Activated CD8-positive, alpha-beta memory T cell treated with anti-CD3 and anti-CD28 coated beads for 1 hour (primary cell): ENCODE measurements around the gene BIRC2.
A peak's percentile ranks its signal among the peaks of the same experiment; 100 is the strongest.
"Not testable (repeated sequence)": the region's sequence is repeated elsewhere in the genome, so short reads cannot be mapped to it uniquely, and the experiment has no call there.

Source experiments
- DNase-seq, 2 donors: peaks; one replicate each; pipeline ENCODE4 v3.0.0-alpha.2; 2020; ENCODE audit warnings: low read depth in 1 of 2; ENCODE audit errors: extremely low read depth in 1 of 2

BIRC2 gene

GRCh38 chr11:102322560-102322959, 24.5 kb upstream of the BIRC2 start:
- no peak for DNase-seq

- DNase-seq: no peak
Measured at GRCh38 chr11:102323542-102324251, 23.3 kb upstream of the BIRC2 start.

GRCh38 chr11:102325088-102325487, 21.9 kb upstream of the BIRC2 start:
- DNase-seq: no peak

GRCh38 chr11:102328748-102329147, 18.3 kb upstream of the BIRC2 start:
- DNase-seq: no peak

GRCh38 chr11:102330231-102330630, 16.8 kb upstream of the BIRC2 start:
- DNase-seq: no peak

- no peak for DNase-seq
Measured at GRCh38 chr11:102331341-102331740, 15.7 kb upstream of the BIRC2 start.

GRCh38 chr11:102332611-102332994, 14.4 kb upstream of the BIRC2 start:
- DNase-seq: no peak

GRCh38 chr11:102338479-102339010, 8.5 kb upstream of the BIRC2 start:
- no peak for DNase-seq

- not testable (repeated sequence) for DNase-seq
Measured at GRCh38 chr11:102341311-102341710, 5.7 kb upstream of the BIRC2 start.

GRCh38 chr11:102341844-102342318, 5.1 kb upstream of the BIRC2 start:
- DNase-seq: peak; percentile 40 to 49

GRCh38 chr11:102343809-102344208, 3.2 kb upstream of the BIRC2 start:
- no peak for DNase-seq

- DNase-seq: no peak
Measured at GRCh38 chr11:102345904-102346303, 1.1 kb upstream of the BIRC2 start.

GRCh38 chr11:102346456-102346747, 612 bp upstream of the BIRC2 start:
- DNase-seq: no peak

- DNase-seq: no peak
Measured at GRCh38 chr11:102347462-102348370, 702 bp downstream of the BIRC2 start.

GRCh38 chr11:102357116-102357515, 10.1 kb downstream of the BIRC2 start:
- no peak for DNase-seq

GRCh38 chr11:102359372-102359771, 12.4 kb downstream of the BIRC2 start:
- DNase-seq: no peak

- DNase-seq: no peak
Measured at GRCh38 chr11:102360681-102361080, 13.7 kb downstream of the BIRC2 start.

- no peak for DNase-seq
Measured at GRCh38 chr11:102361086-102362031, 14.3 kb downstream of the BIRC2 start.

- DNase-seq: no peak
Measured at GRCh38 chr11:102364991-102365390, 18.0 kb downstream of the BIRC2 start.

GRCh38 chr11:102367364-102367763, 20.4 kb downstream of the BIRC2 start:
- no peak for DNase-seq

- DNase-seq: no peak
Measured at GRCh38 chr11:102368472-102368871, 21.5 kb downstream of the BIRC2 start.
